IMR-90 (cell line): ENCODE results near the gene SYAP1.

Source experiments
- BHLHE40 ChIP-seq: fragments of 150-350 bp; IDR thresholded peaks from 2 replicates; pipeline ENCODE4 v1.6.1; 2016; ENCODE audit warnings: mild to moderate bottlenecking, low read depth, low read length
- CEBPB ChIP-seq: IDR thresholded peaks from 2 replicates; pipeline ENCODE4 v1.6.1; 2012; ENCODE audit warnings: low read depth, low read length, improper control_type of control experiment
- CTCF ChIP-seq: conservative IDR thresholded peaks from 2 replicates; pipeline ENCODE4 v1.5.1; 2012; ENCODE audit warnings: mild to moderate bottlenecking, low read depth, low read length, improper control_type of control experiment
- ELK1 ChIP-seq: fragments of 150-350 bp; IDR thresholded peaks from 2 replicates; pipeline ENCODE4 v1.6.1; 2016; ENCODE audit warnings: low read depth, mild to moderate bottlenecking, low read length, moderate library complexity, borderline replicate concordance
- FOS ChIP-seq: fragments of 150-350 bp; IDR thresholded peaks from 2 replicates; pipeline ENCODE4 v1.6.1; 2016; ENCODE audit warnings: low read depth, low read length
- MXI1 ChIP-seq: IDR thresholded peaks from 2 replicates; pipeline ENCODE4 v1.6.1; 2012; ENCODE audit warnings: low read depth, mild to moderate bottlenecking, low read length, moderate library complexity, borderline replicate concordance
- POLR2A ChIP-seq: IDR thresholded peaks from 2 replicates; pipeline ENCODE4 v1.6.1; 2012; ENCODE audit warnings: mild to moderate bottlenecking, low read depth, low read length
- RAD21 ChIP-seq: IDR thresholded peaks from 2 replicates; pipeline ENCODE4 v1.6.1; 2012; ENCODE audit warnings: low read length, improper control_type of control experiment
- RCOR1 ChIP-seq: IDR thresholded peaks from 2 replicates; pipeline ENCODE4 v1.6.1; 2012; ENCODE audit warnings: mild to moderate bottlenecking, low read length, improper control_type of control experiment; ENCODE audit not compliant: insufficient replicate concordance
- SMC3 ChIP-seq: fragments of 150-350 bp; IDR thresholded peaks from 2 replicates; pipeline ENCODE4 v1.6.1; 2016; ENCODE audit warnings: low read depth, mild to moderate bottlenecking, antibody characterized with exemption, low read length, moderate library complexity

DNA sequence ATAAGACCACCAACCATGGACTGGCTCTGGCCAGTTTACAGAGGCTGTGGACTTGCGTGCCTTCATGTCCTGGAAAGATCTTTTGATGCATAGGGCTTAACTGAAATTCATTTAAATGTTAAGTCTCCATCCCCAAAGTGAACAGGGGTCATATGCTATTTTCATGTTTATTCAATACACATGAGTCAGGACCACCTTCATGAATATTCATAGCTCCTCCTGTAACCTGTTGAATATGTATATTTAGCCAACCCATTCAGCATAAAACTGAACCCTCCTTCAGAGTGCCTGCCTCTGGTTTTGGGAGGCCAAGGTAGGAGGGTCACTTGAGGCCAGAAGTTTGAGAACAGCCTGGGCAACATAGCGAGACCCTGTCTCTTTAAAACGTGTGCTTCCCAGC, 14.0 kb upstream of the SYAP1 start:
- TF ChIP-seq CTCF (no peak), RAD21 (no peak), MXI1 (no peak), POLR2A (no peak), ELK1 (no peak), FOS (no peak), BHLHE40 (no peak), RCOR1 (no peak), SMC3 (no peak), CEBPB (no peak)
